Glutamatergic neuron (in vitro differentiated cells): ENCODE measurements around the gene OGG1. TPM values are rescaled to one million over a fixed set of nuclear protein-coding genes. Genes with fewer than 3 reads are reported as not detected.

ENCODE experiments used
- DNase-seq: peaks from one replicate; pipeline ENCODE4 v3.0.0; 2022
- H3K27ac Mint-ChIP-seq: one replicate; pipeline ENCODE4 v1.8.0; 2020; ENCODE audit warnings: mild to moderate bottlenecking, mixed read lengths, inconsistent platforms; ENCODE audit not compliant: unreplicated experiment
- H3K27me3 Mint-ChIP-seq: one replicate; pipeline ENCODE4 v1.8.0; 2020; ENCODE audit warnings: mild to moderate bottlenecking, moderate library complexity, mixed read lengths, inconsistent platforms; ENCODE audit not compliant: unreplicated experiment
- H3K36me3 Mint-ChIP-seq: one replicate; pipeline ENCODE4 v1.8.0; 2020; ENCODE audit warnings: mild to moderate bottlenecking, mixed read lengths, inconsistent platforms; ENCODE audit not compliant: unreplicated experiment
- H3K4me1 Mint-ChIP-seq: one replicate; pipeline ENCODE4 v1.8.0; 2020; ENCODE audit warnings: mild to moderate bottlenecking, low read depth, mixed read lengths, inconsistent platforms; ENCODE audit not compliant: unreplicated experiment
- H3K4me3 Mint-ChIP-seq: one replicate; pipeline ENCODE4 v1.8.0; 2020; ENCODE audit warnings: mild to moderate bottlenecking, mixed read lengths, inconsistent platforms; ENCODE audit not compliant: unreplicated experiment
- H3K9me3 Mint-ChIP-seq: one replicate; pipeline ENCODE4 v1.8.0; 2020; ENCODE audit warnings: mild to moderate bottlenecking, moderate library complexity, mixed read lengths, inconsistent platforms; ENCODE audit not compliant: unreplicated experiment
- long read RNA-seq: library from polyadenylated mRNA; unstranded; transcript quantifications from one replicate; pipeline ENCODE4 v2.0.0, GENCODE V29; 2020; ENCODE audit not compliant: unreplicated experiment
- total RNA-seq: library from RNA; stranded (reverse); fragmentation: NEBNext Ultra II Directional; extraction: Animal tissue kit (Norgen Biotek cat#: 25700); gene quantifications from one replicate; pipeline ENCODE4 v1.2.1, GENCODE V29; 2021; ENCODE audit not compliant: unreplicated experiment
- TF ChIP-seq, protein P1 (sequence below): fragments of 200-600 bp; sonication (generic); IDR thresholded peaks from one replicate; pipeline ENCODE4 v1.5.0; 2021; ENCODE audit not compliant: partially characterized antibody, unreplicated experiment

The OGG1 gene
- total RNA-seq: 76.5 TPM
- long read RNA-seq, partial matches to known transcripts: 4 of 15 reads
- long read RNA-seq, other reads (novel, unspliced or antisense): 6 of 15 reads

- Mint-ChIP-seq H3K9me3 (peaks cover 13% of the 10 kb centered on the region), H3K36me3 (no peaks in the 10 kb centered on the region), H3K27ac (peak within 1 kb of the TSS; percentile 100), H3K4me3 (peak within 1 kb of the TSS; percentile 99), H3K4me1 (peaks cover 10% of the 10 kb centered on the region), H3K27me3 (peaks cover 19% of the 10 kb centered on the region)
- peak; percentile 96 for DNase-seq
- TF ChIP-seq, protein P1, sequence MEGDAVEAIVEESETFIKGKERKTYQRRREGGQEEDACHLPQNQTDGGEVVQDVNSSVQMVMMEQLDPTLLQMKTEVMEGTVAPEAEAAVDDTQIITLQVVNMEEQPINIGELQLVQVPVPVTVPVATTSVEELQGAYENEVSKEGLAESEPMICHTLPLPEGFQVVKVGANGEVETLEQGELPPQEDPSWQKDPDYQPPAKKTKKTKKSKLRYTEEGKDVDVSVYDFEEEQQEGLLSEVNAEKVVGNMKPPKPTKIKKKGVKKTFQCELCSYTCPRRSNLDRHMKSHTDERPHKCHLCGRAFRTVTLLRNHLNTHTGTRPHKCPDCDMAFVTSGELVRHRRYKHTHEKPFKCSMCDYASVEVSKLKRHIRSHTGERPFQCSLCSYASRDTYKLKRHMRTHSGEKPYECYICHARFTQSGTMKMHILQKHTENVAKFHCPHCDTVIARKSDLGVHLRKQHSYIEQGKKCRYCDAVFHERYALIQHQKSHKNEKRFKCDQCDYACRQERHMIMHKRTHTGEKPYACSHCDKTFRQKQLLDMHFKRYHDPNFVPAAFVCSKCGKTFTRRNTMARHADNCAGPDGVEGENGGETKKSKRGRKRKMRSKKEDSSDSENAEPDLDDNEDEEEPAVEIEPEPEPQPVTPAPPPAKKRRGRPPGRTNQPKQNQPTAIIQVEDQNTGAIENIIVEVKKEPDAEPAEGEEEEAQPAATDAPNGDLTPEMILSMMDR: no peak
Observed at GRCh38 chr3:9749645-9750555, at the start of gene OGG1. Gene OGG1, plus strand, starts transcription at chr3:9749952. Its CDS starts 335 bp downstream, at chr3:9750287.

DNA sequence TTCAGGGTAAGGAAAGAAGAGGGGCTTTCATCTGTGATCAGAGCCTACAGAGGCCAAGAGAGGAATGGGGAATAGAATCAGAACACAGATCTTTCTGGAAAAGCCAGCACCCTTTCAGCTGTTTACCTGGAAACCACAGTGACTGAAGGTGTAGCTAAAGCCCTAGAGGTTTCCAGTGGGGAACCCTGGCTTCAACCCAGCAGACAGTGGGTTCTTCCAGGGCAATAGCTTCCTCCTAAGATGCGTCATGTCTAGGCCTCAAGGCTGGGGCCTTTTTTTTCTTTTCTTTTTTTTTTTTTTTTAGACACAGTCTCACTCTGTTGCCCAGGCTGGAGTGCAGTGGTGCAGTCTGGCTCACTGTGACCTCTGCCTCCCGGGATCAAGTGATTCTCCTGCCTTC lies 49.2 kb upstream of the OGG1 start:
- Mint-ChIP-seq H3K4me1 (peaks cover 11% of the 10 kb centered on the region), H3K27me3 (peaks cover 3% of the 10 kb centered on the region), H3K27ac (no peak overlapping the region), H3K36me3 (no peaks in the 10 kb centered on the region), H3K4me3 (no peak overlapping the region), H3K9me3 (peaks cover 2% of the 10 kb centered on the region)
- TF ChIP-seq, protein P1: no peak
- no peak for DNase-seq

DNA sequence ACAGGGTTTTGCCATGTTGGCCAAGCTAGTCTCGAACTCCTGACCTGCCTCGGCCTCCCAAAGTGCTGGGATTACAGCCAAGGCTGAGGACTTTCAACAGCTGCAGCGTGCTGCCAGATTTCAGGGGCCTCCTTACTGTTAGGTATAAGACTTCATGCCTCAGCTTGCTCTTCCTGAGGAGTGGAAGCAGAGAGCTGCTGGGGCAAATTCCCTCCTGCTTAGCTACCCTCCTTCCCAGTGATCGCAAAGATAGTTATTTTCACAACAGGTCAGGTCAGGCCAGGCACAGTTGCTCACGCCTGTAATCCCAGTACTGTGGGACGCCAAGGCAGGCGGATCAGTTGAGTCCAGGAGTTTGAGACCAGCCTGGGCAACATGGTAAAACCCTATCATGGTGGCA lies 48.7 kb upstream of the OGG1 start:
- Mint-ChIP-seq H3K27ac (no peak overlapping the region), H3K36me3 (peaks cover under 1% of the 10 kb centered on the region), H3K4me3 (no peak overlapping the region), H3K4me1 (peaks cover 7% of the 10 kb centered on the region), H3K27me3 (peaks cover 3% of the 10 kb centered on the region), H3K9me3 (peaks cover 2% of the 10 kb centered on the region)
- no peak for DNase-seq
- TF ChIP-seq, protein P1: no peak

DNA sequence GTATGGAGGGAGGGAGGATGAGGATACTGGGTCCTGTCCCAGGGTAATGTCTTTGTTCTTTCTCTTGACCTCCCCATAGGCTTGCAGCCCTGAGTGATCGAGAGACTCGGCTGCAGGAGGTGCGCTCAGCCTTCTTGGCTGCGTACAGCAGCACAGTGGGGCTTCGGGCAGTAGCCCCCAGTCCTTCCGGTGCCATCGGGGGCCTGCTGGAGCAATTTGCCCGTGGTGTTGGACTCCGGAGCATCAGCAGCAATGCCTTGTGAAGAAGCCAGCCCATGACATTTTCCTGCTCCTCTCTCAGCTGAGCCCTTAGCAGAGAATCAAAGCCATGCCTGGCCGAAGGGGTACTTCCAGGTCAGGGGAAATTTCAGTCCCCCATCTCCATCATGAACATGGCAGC lies 48.0 kb upstream of the OGG1 start:
- no peak overlapping the region for H3K4me3 Mint-ChIP-seq
- peaks cover 8% of the 10 kb centered on the region for H3K4me1 Mint-ChIP-seq
- peaks cover 8% of the 10 kb centered on the region for H3K27me3 Mint-ChIP-seq
- H3K27ac Mint-ChIP-seq: no peak overlapping the region
- H3K9me3 Mint-ChIP-seq: peaks cover 5% of the 10 kb centered on the region
- peaks cover 8% of the 10 kb centered on the region for H3K36me3 Mint-ChIP-seq
- DNase-seq: no peak
- TF ChIP-seq, protein P1: no peak

DNA sequence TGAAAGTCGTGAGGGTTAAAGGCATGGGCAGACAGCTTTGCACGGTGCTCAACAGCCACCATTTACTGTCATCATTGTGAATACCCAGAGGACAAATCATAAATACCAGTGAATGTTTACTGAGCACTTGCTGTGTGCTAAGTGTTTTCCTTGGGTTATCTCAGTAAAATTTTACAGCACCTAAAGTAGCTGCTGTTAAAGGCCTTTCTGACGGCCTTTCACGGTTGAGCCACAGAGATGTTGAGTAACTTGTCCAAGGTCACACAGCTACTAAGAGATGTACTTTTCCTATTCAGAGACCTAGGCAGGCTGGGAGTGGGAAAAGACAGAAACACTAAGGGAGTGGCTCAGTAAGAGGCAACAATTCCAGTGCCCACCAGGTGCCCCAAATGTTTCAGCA lies 46.5 kb upstream of the OGG1 start:
- no peak for DNase-seq
- TF ChIP-seq, protein P1: no peak
- H3K9me3 Mint-ChIP-seq: peaks cover 6% of the 10 kb centered on the region
- H3K27ac Mint-ChIP-seq: no peak overlapping the region
- peak overlapping the region; percentile 75 for H3K4me3 Mint-ChIP-seq
- peaks cover 7% of the 10 kb centered on the region for H3K27me3 Mint-ChIP-seq
- peaks cover 9% of the 10 kb centered on the region for H3K36me3 Mint-ChIP-seq
- peaks cover 3% of the 10 kb centered on the region for H3K4me1 Mint-ChIP-seq
